ENCODE results near the gene IFT43.
"Not testable (repeated sequence)": the region's sequence is repeated elsewhere in the genome, so short reads cannot be mapped to it uniquely, and the experiment has no call there.

IFT43 gene

DNA sequence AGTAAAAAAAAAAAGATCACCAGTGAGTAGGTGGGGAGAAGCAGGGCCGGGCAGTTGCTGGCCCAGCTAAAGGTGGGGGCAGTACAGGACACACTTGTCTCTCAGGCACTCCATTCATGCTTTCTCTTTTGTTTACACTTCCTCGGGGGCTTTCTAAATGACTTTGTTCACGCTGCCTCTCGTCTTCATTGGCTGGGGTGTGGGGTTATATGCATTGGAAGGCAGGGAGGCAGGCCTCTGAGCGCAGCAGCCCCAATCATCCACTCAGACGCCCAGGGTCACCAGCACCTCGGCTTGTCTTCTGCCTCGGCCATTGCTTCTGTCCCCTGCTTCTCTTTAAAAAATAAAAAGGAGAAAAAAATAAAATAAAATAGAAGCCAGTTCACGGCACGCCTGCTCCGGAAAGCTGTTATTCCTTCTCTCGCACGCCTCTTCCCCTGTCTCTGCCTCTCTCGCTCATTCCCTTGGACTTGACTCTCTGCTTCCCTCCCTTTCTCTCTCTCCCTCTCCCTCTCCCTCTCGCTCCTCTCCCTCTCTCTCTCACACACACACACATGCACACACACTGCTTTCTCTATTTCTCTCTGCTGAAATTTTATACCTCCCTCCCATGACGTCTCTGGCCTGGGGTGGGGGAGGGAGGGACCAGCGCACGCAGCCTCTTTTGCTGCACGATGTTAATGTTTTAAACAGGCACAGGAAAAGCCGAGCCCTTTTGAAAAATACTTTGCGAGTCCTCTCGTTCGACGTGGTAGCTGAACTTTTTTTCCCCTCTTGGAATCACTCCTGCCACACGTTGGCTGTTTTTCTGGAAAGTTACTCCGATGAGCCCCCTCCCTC lies 3.9 kb upstream of the IFT43 start, which contains the start of gene TGFB3:
TSS of gene TGFB3 (minus strand) at position 570 of the 840 bp plus-strand sequence. CDS start 1,102 bp downstream, outside the sequence.
- DNase-seq, result peak; percentile 60

DNA sequence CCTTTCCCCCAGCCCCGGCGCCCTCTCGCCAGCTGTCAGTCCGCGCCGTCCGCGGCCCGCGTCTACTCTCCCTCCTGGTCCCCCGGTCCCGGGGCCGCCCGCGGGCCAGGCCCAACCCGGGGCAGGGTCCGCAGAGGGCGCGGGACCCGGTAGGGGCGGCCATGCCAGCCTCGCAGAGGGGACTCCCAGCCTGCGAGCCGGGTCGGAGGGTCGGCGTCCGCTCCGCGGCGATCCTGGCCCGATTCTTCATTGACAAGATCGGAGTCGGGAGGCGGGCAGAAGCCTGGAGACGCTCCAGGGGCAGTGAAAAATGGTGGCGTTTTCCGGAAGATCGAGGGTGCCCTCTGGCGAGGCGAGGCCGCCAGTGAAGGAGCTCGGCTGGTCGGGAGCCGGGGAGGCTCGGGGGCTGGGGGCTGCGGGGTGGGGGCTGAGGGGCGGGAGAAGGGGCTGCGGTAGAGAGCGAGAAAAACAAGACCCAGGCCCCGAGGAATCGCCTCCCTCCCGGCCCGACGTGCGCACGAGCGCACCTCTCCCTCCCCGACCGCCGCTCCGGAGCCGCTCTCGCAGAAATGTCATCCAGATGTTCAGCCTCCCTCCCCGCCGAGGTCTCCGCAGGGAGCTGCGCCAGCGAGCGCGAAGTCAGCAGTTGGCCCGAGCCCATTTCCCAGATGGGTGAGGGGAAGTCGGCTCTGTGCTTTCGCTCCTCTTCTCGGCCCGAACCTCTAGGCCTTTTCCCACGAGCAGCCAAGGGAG lies 3.1 kb upstream of the IFT43 start:
- DNase-seq, result peak; percentile 75

- DNase-seq, result no peak
These were observed 2.6 kb upstream of the IFT43 start for GRCh38 chr14:75983019-75983358.

DNA sequence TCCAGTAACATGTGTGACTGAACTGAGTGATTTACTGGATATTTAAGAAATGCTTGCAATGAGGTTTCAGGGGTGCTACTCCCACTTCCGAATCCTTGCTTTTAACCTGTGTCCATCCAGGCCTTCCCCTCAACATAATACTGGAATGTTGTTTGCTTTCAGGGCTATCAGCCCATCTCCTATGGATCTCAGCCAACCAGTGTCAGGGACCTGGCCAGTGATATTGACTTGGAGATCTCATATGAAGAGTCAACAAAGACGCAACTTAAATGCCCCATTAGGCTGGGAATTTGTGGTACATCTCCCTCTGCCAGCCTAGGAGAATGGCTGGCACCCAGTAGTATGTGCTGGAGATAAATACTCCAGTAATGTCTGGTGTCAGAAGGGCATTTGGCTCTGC lies 889 bp upstream of the IFT43 start:
- no peak for DNase-seq

- DNase-seq, result no peak
These were observed 839 bp downstream of the IFT43 start for GRCh38 chr14:75986439-75986765.

GRCh38 chr14:75987201-75987970 lies 1.8 kb downstream of the IFT43 start:
- no peak for DNase-seq

- no peak for DNase-seq
These were observed 3.6 kb downstream of the IFT43 start for GRCh38 chr14:75989134-75989533.

DNA sequence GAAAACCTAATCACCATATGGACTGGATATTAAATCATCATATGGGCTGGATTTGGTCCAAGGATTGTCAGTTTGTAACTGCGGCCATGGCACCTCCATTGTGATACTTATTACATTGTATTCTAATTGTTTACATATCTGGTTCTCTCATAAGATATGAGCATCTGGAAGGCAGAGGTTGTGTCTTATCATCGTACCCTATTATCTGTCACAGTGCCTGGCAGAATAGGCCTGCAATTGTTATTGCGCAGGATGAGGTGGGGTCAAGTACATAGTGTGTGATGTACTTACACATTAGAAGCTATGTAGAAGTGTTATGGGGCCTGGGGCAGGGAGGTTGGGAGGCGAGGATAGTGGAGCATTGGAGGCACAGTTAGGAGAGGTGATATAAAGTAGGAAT lies 4.7 kb downstream of the IFT43 start:
- DNase-seq, result no peak

GRCh38 chr14:75991753-75992152 lies 6.2 kb downstream of the IFT43 start:
- DNase-seq, result no peak

DNA sequence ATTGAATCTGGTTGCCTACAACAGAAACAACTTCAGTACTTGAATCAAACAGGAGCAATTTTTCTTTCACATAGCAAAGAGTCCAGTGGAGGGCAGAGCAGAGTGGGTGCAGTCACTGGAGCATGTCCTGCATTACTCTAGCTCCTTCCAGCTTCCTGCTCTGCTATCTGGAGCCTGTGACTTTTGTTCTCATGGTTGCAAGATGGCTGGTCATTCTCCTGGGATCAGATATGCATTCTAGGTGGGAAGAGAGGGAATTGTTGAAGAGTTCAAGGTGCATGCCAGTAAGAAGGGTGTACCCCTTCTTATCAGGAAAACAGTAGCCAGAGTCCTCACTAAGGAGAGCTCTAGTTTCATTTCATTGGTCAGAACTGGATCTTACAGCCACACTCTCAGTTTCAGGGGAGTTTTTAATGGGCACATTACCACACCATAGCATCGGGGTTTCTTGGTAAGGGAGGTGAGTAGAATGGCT lies 8.0 kb downstream of the IFT43 start:
- no peak for DNase-seq

- DNase-seq, result no peak
These were observed 9.9 kb downstream of the IFT43 start for GRCh38 chr14:75995372-75996041.

DNA sequence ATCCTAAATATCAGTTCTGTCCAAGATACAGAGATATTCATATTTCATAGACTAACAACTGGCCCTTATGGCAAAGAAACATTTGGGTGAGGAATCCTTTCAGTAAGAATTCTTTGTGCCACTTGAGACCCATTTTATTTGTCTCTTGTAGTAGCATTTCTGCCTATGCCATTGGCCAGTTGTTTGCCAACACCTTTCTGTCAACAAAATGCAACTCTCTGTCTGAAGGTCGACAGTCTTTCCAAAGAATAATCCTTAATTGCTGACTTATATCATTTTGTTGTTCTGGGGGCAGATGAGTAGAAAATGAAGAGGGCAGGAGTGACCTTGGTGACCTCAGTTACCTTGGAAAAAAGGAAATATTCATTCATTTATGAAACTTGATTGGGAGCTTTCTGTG lies 10.9 kb downstream of the IFT43 start:
- no peak for DNase-seq

GRCh38 chr14:75999511-76000190 lies 14.1 kb downstream of the IFT43 start:
- DNase-seq, result no peak

DNA sequence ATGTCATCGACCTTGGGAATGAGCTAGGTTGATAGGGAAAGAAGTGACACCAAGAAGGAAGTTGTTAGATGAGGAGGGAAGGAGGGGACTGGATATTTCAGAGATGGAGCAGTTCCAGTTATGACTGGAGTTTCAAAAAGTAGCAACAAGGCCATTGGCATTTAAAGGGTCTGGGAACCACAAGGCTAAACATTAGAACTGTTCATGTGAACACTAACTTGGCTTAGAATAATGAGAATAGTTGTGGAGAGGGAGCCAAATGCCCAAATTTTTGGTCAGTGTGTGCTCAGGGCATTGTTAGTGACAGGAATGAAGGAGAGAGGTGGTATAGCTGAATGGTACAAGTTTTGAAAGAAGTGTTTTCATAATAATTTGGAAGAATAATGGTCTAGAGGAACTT lies 16.8 kb downstream of the IFT43 start:
- DNase-seq, result no peak

- DNase-seq, result no peak
These were observed 20.7 kb downstream of the IFT43 start for GRCh38 chr14:76006253-76006652.

DNA sequence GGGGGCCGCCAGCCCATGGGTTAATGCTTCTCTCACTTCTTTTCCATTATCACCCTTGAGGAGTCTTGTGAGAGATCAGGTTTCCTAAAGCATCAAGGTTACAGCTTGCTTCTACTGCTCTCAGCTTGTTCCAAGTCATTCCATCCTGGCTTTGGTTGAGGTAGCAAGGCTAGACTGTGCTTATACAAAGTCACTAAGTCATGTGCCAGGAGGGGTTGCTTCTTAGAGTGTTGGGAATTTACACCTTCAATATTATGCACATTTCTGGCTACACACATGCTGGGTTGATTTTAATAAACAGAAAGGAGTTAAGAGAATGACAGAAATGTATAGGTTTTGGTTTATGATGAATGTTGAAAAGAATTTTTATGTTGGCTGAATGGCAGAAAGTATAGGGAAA lies 21.8 kb downstream of the IFT43 start:
- DNase-seq, result no peak

GRCh38 chr14:76007852-76008251 lies 22.3 kb downstream of the IFT43 start:
- no peak for DNase-seq

DNA sequence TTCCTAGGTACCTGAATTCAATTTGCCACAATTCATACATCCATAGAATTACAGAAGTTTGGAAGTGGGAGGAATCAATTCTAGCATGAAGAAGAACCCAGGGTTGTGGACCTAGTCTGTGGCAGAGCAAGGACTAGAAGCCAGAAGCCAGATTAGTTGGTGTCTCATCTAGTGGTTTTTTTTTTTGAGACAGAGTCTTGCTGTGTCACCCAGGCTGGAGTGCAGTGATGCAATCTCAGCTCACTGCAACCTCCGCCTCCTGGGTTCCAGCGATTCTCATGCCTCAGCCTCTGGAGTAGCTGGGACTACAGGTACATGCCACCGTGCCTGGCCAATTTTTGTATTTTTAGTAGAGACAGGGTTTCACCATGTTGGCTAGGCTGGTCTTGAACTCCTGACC lies 24.1 kb downstream of the IFT43 start:
- DNase-seq, result not testable (repeated sequence)

GRCh38 chr14:76011930-76012329 lies 26.4 kb downstream of the IFT43 start:
- no peak for DNase-seq

GRCh38 chr14:76012354-76012753 lies 26.8 kb downstream of the IFT43 start:
- no peak for DNase-seq

DNA sequence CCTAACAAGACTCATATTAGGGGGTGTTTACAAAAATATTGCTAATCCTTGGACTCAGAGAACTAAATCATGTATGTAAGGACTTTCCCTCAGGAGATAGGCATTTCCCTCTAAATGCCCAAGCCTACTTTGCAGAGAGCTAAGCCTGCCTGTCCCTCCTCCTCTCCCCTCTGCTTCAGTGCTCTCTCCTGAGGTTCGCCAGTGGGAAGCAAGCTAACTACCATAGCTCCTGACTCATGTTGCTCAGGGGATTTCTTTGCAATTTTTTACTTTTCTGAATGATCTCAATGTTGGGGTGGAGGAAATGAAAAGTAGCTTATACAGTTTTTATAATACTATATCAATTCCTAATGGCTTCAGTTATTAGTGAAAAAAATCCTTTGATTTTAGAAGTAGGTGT lies 29.6 kb downstream of the IFT43 start:
- no peak for DNase-seq

- DNase-seq, result no peak
These were observed 30.1 kb downstream of the IFT43 start for GRCh38 chr14:76015668-76016067.
